Esophagus muscularis mucosa (tissue), 4 donors: Measurements from ENCODE around the gene PPIF. TPM values are rescaled to one million over a fixed set of nuclear protein-coding genes. Genes with fewer than 3 reads are reported as not detected.

Experiments used
- DNase-seq: peaks from one replicate; pipeline ENCODE4 v3.0.0-alpha.2; 2017; ENCODE audit errors: extremely low spot score
- H3K27ac ChIP-seq, 4 donors: fragments of 200-600 bp; sonication (generic); replicated peaks in 1 of 4; 1 replicate in 3 of 4; 2 replicates in 1 of 4; pipeline ENCODE4 v1.5.1; 2016 to 2019; ENCODE audit warnings: mild to moderate bottlenecking in 1 of 4
- H3K27me3 ChIP-seq, 4 donors: fragments of 200-600 bp; sonication (generic); one replicate each; pipeline versions ENCODE4 v1.5.1 to v1.6.0; 2016 to 2019
- H3K36me3 ChIP-seq, 4 donors: fragments of 200-600 bp; sonication (generic); one replicate each; pipeline ENCODE4 v1.5.1; 2016 to 2019
- H3K4me1 ChIP-seq, 4 donors: fragments of 200-600 bp; sonication (generic); one replicate each; pipeline ENCODE4 v1.5.1; 2016 to 2019
- H3K4me3 ChIP-seq, 4 donors: fragments of 200-600 bp; sonication (generic); 1 replicate in 2 of 4; 2 replicates in 2 of 4; pipeline ENCODE4 v1.5.1; 2016 to 2019; ENCODE audit warnings: mild to moderate bottlenecking in 4 of 4, moderate library complexity in 1 of 4
- H3K9me3 ChIP-seq, 4 donors: fragments of 200-600 bp; sonication (generic); 1 replicate in 3 of 4; 2 replicates in 1 of 4; pipeline ENCODE4 v1.5.1; 2016 to 2019
- EP300 ChIP-seq: sonication (generic); formaldehyde crosslinking; IDR thresholded peaks from one replicate; pipeline ENCODE4 v1.6.1; 2017; ENCODE audit warnings: antibody characterized with exemption
- POLR2A ChIP-seq: fragments of 450-650 bp; IDR thresholded peaks from one replicate; pipeline ENCODE4 v1.6.1; 2017; ENCODE audit warnings: antibody characterized with exemption, moderate library complexity, mild to moderate bottlenecking, low read depth
- POLR2AphosphoS5 ChIP-seq, 2 donors: sonication (generic); formaldehyde crosslinking; IDR thresholded peaks; one replicate each; pipeline ENCODE4 v1.6.1; 2017; ENCODE audit warnings: antibody characterized with exemption in 2 of 2
- whole genome bisulfite sequencing: methylation state at CpG from one replicate; pipeline ENCODE4 v1.1.5; 2018; 5-methylcytosine and 5-hydroxymethylcytosine counted together
- intact Hi-C: fragments of 100-400 bp; cut with DNase I; formaldehyde crosslinking; loops from one replicate; pipeline ENCODE4 v1.15.1; 2023
- total RNA-seq, 4 donors: library from RNA; depleted of rRNA; stranded (reverse); fragments of >200 nt; gene quantifications; one replicate each; pipeline versions ENCODE4 v1.1.0 to v1.2.1, GENCODE V29; 2016
- TF ChIP-seq, protein P1 (sequence below), 3 experiments: fragments of 200-600 bp in 2 of 3; fragments of 450-650 bp in 1 of 3; sonication (generic) in 2 of 3; IDR thresholded peaks; one replicate each; pipeline ENCODE4 v1.5.1; 2017 to 2019; ENCODE audit warnings: antibody characterized with exemption in 3 of 3, mild to moderate bottlenecking in 2 of 3, moderate library complexity in 1 of 3

The PPIF gene
- total RNA-seq, 4 donors from 2014 or later: 19.5 to 42.2 (median 24.4) TPM

- H3K27ac ChIP-seq: no peak overlapping the region
- TF ChIP-seq, protein P1, sequence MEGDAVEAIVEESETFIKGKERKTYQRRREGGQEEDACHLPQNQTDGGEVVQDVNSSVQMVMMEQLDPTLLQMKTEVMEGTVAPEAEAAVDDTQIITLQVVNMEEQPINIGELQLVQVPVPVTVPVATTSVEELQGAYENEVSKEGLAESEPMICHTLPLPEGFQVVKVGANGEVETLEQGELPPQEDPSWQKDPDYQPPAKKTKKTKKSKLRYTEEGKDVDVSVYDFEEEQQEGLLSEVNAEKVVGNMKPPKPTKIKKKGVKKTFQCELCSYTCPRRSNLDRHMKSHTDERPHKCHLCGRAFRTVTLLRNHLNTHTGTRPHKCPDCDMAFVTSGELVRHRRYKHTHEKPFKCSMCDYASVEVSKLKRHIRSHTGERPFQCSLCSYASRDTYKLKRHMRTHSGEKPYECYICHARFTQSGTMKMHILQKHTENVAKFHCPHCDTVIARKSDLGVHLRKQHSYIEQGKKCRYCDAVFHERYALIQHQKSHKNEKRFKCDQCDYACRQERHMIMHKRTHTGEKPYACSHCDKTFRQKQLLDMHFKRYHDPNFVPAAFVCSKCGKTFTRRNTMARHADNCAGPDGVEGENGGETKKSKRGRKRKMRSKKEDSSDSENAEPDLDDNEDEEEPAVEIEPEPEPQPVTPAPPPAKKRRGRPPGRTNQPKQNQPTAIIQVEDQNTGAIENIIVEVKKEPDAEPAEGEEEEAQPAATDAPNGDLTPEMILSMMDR (IDR thresholded peaks at IDR 0.05): no peak
- TF ChIP-seq POLR2AphosphoS5 (IDR thresholded peaks at IDR 0.05) (no peak), EP300 (no peak)
- H3K9me3 ChIP-seq: no peaks in the 10 kb centered on the region
- peaks cover 8 to 31% (median 22%) of the 10 kb centered on the region in 4 donors for H3K4me1 ChIP-seq
- no peaks in the 10 kb centered on the region for H3K27me3 ChIP-seq
- peaks cover 45 to 77% (median 68%) of the 10 kb centered on the region in 4 donors for H3K36me3 ChIP-seq
- intact Hi-C loops: no loop called here
- no peak for DNase-seq
- 78% methylated on average over 5 of the region's 8 CpGs for WGBS
- H3K4me3 ChIP-seq: no peak overlapping the region
These were observed 33.9 kb upstream of the PPIF start for GRCh38 chr10:79313320-79313719.

- H3K27ac ChIP-seq: no peak overlapping the region
- WGBS: 84% methylated on average over 10 of the region's 11 CpGs
- peaks cover 39 to 71% (median 62%) of the 10 kb centered on the region in 4 donors for H3K36me3 ChIP-seq
- H3K27me3 ChIP-seq: no peaks in the 10 kb centered on the region
- no peak overlapping the region for H3K4me3 ChIP-seq
- intact Hi-C loops: no loop called here
- no peak for DNase-seq
- peaks cover 8 to 31% (median 22%) of the 10 kb centered on the region in 4 donors for H3K4me1 ChIP-seq
- TF ChIP-seq, protein P1 (IDR thresholded peaks at IDR 0.05): no peak
- TF ChIP-seq POLR2A (no peak), EP300 (no peak), POLR2AphosphoS5 (IDR thresholded peaks at IDR 0.05) (no peak)
- no peaks in the 10 kb centered on the region for H3K9me3 ChIP-seq
These were observed 33.3 kb upstream of the PPIF start for GRCh38 chr10:79313911-79314439.

- no peaks in the 10 kb centered on the region for H3K27me3 ChIP-seq
- 88% methylated on average over 25 of the region's 25 CpGs for WGBS
- TF ChIP-seq, protein P1 (IDR thresholded peaks at IDR 0.05): no peak
- TF ChIP-seq POLR2A (no peak), POLR2AphosphoS5 (IDR thresholded peaks at IDR 0.05) (no peak), EP300 (no peak)
- intact Hi-C loops: no loop called here
- H3K27ac ChIP-seq: no peak overlapping the region
- no peaks in the 10 kb centered on the region for H3K9me3 ChIP-seq
- H3K4me3 ChIP-seq: no peak overlapping the region
- peaks cover 8 to 28% (median 22%) of the 10 kb centered on the region in 4 donors for H3K4me1 ChIP-seq
- DNase-seq: no peak
- H3K36me3 ChIP-seq: peaks cover 31 to 61% (median 52%) of the 10 kb centered on the region in 4 donors
These were observed 32.3 kb upstream of the PPIF start for GRCh38 chr10:79314761-79315601.

DNA sequence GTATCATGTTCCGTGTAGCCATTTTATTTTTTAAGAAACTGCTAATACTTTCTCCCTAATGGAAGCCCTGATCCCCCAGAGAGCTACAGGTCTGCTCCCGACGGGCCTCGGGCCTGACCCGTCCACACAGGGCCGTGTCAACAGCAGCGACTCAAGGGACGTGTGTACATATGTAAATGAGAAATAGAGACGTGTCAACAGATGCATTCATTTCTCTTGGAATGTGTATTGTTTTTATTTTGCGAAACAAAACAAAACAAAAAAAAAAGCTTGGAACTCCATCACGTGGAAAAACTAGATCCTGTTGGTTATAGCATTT, 31.7 kb upstream of the PPIF start:
- no peak for DNase-seq
- H3K27ac ChIP-seq: no peak overlapping the region
- TF ChIP-seq POLR2AphosphoS5 (IDR thresholded peaks at IDR 0.05) (no peak), POLR2A (no peak)
- TF ChIP-seq, protein P1 (IDR thresholded peaks at IDR 0.05): no peak
- WGBS: 83% methylated on average over 11 of the region's 11 CpGs
- H3K36me3 ChIP-seq: peaks cover 25 to 55% (median 46%) of the 10 kb centered on the region in 4 donors
- H3K27me3 ChIP-seq: no peaks in the 10 kb centered on the region
- H3K4me1 ChIP-seq: peaks cover 8 to 27% (median 21%) of the 10 kb centered on the region in 4 donors
- intact Hi-C loops: no loop called here
- H3K4me3 ChIP-seq: no peak overlapping the region
- no peaks in the 10 kb centered on the region for H3K9me3 ChIP-seq
